ENCODE measurements around the gene M1AP.
A peak's percentile ranks its signal among the peaks of the same experiment; 100 is the strongest.

Gene M1AP

DNA sequence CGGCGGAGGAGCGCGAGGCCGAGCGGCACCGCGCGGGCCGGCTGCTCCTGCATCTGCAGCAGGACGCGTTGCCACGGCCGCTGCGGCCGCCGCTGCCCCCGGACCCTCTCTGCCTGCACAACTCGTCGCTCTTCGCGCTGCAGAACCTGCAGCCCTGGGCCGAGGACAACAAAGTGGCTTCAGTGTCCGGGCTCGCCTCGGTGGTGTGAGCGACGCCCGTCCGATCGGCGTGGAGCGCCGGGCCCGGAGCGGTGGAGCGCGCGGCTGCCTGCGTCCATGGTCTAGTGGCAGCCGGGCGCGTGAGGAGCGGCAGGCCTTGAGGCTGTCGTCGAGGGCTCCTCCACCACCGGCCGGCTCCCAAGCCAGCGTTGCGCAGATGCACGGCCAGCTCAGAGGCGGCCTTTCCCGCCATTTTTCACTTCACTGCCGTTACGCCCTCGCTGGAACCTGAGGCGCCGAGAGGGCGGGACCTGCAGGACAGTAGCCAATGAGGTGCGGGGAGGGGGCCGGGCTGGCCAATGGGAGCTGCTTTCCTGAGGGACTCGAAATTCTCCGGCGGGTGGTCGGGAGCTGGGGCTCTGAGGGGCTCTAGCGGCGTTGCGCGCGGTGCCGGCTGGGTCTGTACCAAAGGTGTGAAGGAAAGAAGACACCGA is 132.0 kb downstream of the M1AP start:
- DNase-seq = peak in 1 of 2 donors; percentile 22

- DNase-seq = no peak
Measured at GRCh38 chr2:74515271-74515980, 132.7 kb downstream of the M1AP start.

GRCh38 chr2:74514368-74515270 is 133.5 kb downstream of the M1AP start, which contains the start of gene TLX2:
TSS of gene TLX2 (plus strand) at chr2:74514450. CDS start at chr2:74514807, 357 bp downstream.
- no peak for DNase-seq

- no peak for DNase-seq
Measured at GRCh38 chr2:74513605-74514367, 134.3 kb downstream of the M1AP start.

DNA sequence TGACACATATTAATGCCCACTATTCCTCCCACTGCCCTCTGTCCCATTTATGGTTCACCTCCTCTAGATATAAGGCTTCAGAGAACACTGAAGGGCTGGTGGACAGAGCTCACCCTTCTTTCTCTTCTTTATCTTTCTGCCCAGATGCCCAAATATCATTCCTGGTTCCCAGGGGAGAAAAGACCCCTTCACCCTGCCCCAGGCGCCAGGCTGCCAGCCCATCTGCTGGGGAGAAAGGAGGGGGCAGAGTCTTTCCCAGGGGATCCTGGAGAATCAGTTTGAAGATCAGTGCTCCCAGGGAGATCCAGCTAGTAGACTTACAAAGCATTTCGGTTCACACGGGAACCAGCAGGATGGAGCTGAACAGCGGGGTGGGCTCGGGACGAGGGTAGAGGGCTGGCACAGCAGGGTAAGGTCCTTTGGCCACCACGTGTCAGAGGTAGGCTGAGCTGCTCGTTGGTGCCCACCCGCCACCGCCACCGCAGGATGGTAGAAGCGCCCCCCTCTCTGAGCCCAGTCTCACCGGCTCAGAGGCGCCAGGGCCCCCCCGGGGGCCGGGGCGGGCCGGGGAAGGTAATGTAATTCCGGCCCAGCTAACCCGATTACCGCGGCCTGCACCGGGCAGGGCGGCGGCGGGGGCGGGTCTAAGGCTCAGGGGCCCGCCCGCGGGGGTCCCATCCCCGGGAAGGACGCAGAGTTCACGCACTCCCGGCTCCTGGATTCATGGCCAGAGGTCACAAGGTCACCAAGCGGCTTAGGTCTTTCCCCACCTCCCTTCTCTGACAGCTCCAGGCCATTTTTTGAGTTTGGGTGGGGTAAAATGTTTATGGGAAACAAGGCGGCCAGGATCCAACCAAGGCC is 135.2 kb downstream of the M1AP start:
- no peak for DNase-seq

DNA sequence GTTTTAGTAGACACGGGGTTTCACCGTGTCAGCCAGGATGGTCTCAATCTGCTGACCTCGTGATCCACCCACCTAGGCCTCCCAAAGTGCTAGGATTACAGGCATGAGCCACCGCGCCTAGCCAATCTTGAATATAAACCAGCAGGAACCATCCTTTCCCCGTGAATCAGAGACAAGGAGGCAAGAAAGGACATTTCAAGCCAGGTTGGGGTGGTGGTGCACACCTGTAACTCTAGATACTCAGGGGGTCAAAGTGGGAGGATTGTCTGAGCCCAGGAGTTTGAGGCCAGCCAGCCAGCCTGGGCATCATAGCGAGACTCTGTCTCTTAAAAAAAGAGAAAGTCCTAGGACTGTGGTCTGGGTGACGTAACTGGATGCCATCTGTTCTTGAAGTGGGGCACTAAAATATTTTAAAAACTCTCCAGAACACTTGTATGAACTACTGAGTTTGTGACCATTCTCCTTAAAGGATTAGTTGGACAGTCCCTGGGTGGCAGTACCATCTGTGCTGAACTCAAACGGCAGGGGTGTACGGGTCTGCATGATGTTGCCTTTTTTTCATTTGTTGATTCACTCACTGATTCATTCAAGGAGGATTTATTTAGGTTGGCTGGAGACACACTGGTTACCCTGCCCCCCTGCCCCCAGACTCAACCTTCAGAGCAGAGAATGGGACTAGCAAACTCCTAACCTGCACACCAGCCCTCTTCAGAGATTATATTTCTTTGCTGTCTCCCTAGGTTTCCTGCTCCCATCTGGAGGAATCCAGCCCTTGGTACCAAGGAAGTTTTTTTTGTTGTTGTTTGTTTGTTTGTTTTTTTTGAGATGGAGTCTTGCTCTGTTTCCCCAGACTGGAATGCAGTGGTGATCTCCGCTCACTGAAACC is 136.8 kb downstream of the M1AP start:
- no peak for DNase-seq

GRCh38 chr2:74510272-74510671 is 137.9 kb downstream of the M1AP start:
- DNase-seq = no peak

- no peak for DNase-seq
Measured at GRCh38 chr2:74507926-74508520, 140.1 kb downstream of the M1AP start.

Measured in hippocampal formation (tissue), 2 donors.